Upper lobe of right lung (tissue), 1 donor: ENCODE data around the gene KHDC1. TPM values are rescaled to one million over a fixed set of nuclear protein-coding genes. Genes with fewer than 3 reads are reported as not detected.
"Not testable (repeated sequence)": the region's sequence is repeated elsewhere in the genome, so short reads cannot be mapped to it uniquely, and the experiment has no call there.

ENCODE experiments used
- ATAC-seq: fragments of 200-7000 bp; cut with Tn5 transposase; one replicate; pipeline ENCODE4 v1.9.1; 2020; ENCODE audit warnings: mild to moderate bottlenecking, moderate library complexity
- DNase-seq: peaks from one replicate; pipeline ENCODE4 v3.0.0-alpha.2; 2020
- H3K27ac ChIP-seq: fragments of 200-600 bp; one replicate; pipeline ENCODE4 v1.8.0; 2022
- H3K27me3 ChIP-seq: fragments of 200-600 bp; one replicate; pipeline ENCODE4 v1.8.0; 2022; ENCODE audit warnings: mild to moderate bottlenecking
- H3K36me3 ChIP-seq: fragments of 200-600 bp; one replicate; pipeline ENCODE4 v1.8.0; 2022
- H3K4me1 ChIP-seq: fragments of 200-600 bp; one replicate; pipeline ENCODE4 v1.8.0; 2022
- H3K4me3 ChIP-seq: fragments of 200-600 bp; one replicate; pipeline ENCODE4 v1.8.0; 2022; ENCODE audit warnings: mild to moderate bottlenecking
- H3K9me3 ChIP-seq: fragments of 200-600 bp; one replicate; pipeline ENCODE4 v1.8.0; 2022
- CTCF ChIP-seq: fragments of 200-600 bp; IDR thresholded peaks from one replicate; pipeline ENCODE4 v1.8.0; 2022; ENCODE audit warnings: antibody characterized with exemption
- intact Hi-C: fragments of 100-400 bp; cut with DNase I; formaldehyde crosslinking; loops from one replicate; pipeline ENCODE4 v1.11.0; 2022
- total RNA-seq: library from RNA; stranded (reverse); fragmentation: NEBNext Ultra II Directional; extraction: Animal tissue kit (Norgen Biotek cat#: 25700); gene quantifications from one replicate; pipeline ENCODE4 v1.2.1, GENCODE V29; 2021
- donor health status: DM: no; HTN: yes; CAD: no; lungs with severe emphysema.

The KHDC1 gene
- total RNA-seq, 1 donor from 2014 or later: 1.9 TPM

GRCh38 chr6:73285674-73286283, 22.8 kb upstream of the KHDC1 start:
- Histone ChIP-seq H3K4me3 (no peak overlapping the region), H3K9me3 (no peaks in the 10 kb centered on the region), H3K36me3 (no peaks in the 10 kb centered on the region), H3K27me3 (no peaks in the 10 kb centered on the region), H3K4me1 (no peaks in the 10 kb centered on the region), H3K27ac (no peak overlapping the region)
- intact Hi-C loops: no loop called here
- peak; percentile 36 for TF ChIP-seq CTCF
- DNase-seq (no peak), ATAC-seq (no peak)

GRCh38 chr6:73282871-73283270, 19.9 kb upstream of the KHDC1 start:
- H3K4me1 ChIP-seq: no peaks in the 10 kb centered on the region
- H3K4me3 ChIP-seq: no peak overlapping the region
- H3K27ac ChIP-seq: no peak overlapping the region
- TF ChIP-seq CTCF: no peak
- H3K27me3 ChIP-seq: no peaks in the 10 kb centered on the region
- DNase-seq (no peak), ATAC-seq (no peak)
- no peaks in the 10 kb centered on the region for H3K36me3 ChIP-seq
- intact Hi-C loops: no loop called here
- no peaks in the 10 kb centered on the region for H3K9me3 ChIP-seq

- H3K9me3 ChIP-seq, H3K4me3 ChIP-seq, ATAC-seq, H3K4me1 ChIP-seq, DNase-seq, H3K36me3 ChIP-seq, H3K27ac ChIP-seq, intact Hi-C loops, H3K27me3 ChIP-seq: not testable (repeated sequence)
Measured at GRCh38 chr6:73281684-73282083, 18.7 kb upstream of the KHDC1 start.

GRCh38 chr6:73269296-73269695, 6.3 kb upstream of the KHDC1 start:
- intact Hi-C loops, H3K4me3 ChIP-seq, ATAC-seq, H3K4me1 ChIP-seq, H3K36me3 ChIP-seq, H3K27me3 ChIP-seq, DNase-seq, H3K27ac ChIP-seq, H3K9me3 ChIP-seq: not testable (repeated sequence)

- H3K27ac ChIP-seq, H3K9me3 ChIP-seq, H3K36me3 ChIP-seq, DNase-seq, H3K4me3 ChIP-seq, intact Hi-C loops, H3K27me3 ChIP-seq, H3K4me1 ChIP-seq, ATAC-seq: not testable (repeated sequence)
Measured at GRCh38 chr6:73268896-73269295, 5.9 kb upstream of the KHDC1 start.

- intact Hi-C loops: no loop called here
- Histone ChIP-seq H3K9me3 (no peaks in the 10 kb centered on the region), H3K36me3 (no peaks in the 10 kb centered on the region), H3K4me3 (no peak overlapping the region), H3K27ac (no peak overlapping the region), H3K27me3 (no peaks in the 10 kb centered on the region), H3K4me1 (peaks cover 6% of the 10 kb centered on the region)
- DNase-seq (no peak), ATAC-seq (peak; percentile 32)
- no peak for TF ChIP-seq CTCF
Measured at GRCh38 chr6:73264446-73264845, 1.4 kb upstream of the KHDC1 start.

- no peak for ATAC-seq
- Histone ChIP-seq H3K27ac (peak overlapping the region; percentile 67), H3K36me3 (no peaks in the 10 kb centered on the region), H3K4me1 (peaks cover 6% of the 10 kb centered on the region), H3K27me3 (no peaks in the 10 kb centered on the region), H3K9me3 (no peaks in the 10 kb centered on the region), H3K4me3 (peak overlapping the region; percentile 73)
- intact Hi-C loops: no loop called here
- no peak for TF ChIP-seq CTCF
- no peak for DNase-seq
Measured at GRCh38 chr6:73263570-73263909, 544 bp upstream of the KHDC1 start.
